Measurements from ENCODE around the gene HIRA.

Gene HIRA

DNA sequence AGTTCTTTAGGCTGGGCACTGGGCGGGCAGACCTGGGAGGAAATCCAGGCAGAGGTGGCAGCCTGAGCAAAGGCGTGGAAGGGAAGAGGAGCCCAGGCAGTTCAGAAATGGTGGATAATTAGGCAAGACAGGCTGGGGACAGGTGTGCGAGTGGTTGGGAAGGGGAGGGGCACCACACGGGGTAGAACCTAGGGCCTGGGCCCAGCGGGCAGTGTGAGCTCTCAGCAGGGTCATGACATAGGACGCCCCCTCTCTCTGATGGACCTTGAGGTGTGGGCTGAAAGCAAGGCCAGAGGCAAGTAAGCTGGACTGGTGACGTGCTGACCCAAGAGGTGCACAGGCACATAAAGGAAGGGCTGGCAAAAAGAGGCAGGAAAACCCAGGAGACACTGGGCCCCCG, 40.7 kb upstream of the HIRA start:
- H3K4me3 ChIP-seq (ENCODE audit: low read length), result no peak overlapping the region
- no peaks in the 10 kb centered on the region for H3F3A ChIP-seq (ENCODE audit: insufficient read depth, low read length)
- H3K4me1 ChIP-seq (ENCODE audit: low read length), result no peaks in the 10 kb centered on the region
- peaks cover 12% of the 10 kb centered on the region for H3K36me3 ChIP-seq (replicated peaks; ENCODE audit: insufficient read depth, low read length)
- H2AFZ ChIP-seq (ENCODE audit: low read length), result no peak overlapping the region
- no peaks in the 10 kb centered on the region for H3K27me3 ChIP-seq (replicated peaks; ENCODE audit: insufficient read depth, low read length)
- H3K9ac ChIP-seq (ENCODE audit: low read length), result no peak overlapping the region
- no peaks in the 10 kb centered on the region for H3K9me3 ChIP-seq (replicated peaks; ENCODE audit: insufficient read depth, low read length)
- no peak overlapping the region for H3K27ac ChIP-seq (ENCODE audit: low read length)
- no peak for DNase-seq
- peaks cover 83% of the 10 kb centered on the region for H3K79me2 ChIP-seq (ENCODE audit: low read length)
- TF ChIP-seq, protein P1, sequence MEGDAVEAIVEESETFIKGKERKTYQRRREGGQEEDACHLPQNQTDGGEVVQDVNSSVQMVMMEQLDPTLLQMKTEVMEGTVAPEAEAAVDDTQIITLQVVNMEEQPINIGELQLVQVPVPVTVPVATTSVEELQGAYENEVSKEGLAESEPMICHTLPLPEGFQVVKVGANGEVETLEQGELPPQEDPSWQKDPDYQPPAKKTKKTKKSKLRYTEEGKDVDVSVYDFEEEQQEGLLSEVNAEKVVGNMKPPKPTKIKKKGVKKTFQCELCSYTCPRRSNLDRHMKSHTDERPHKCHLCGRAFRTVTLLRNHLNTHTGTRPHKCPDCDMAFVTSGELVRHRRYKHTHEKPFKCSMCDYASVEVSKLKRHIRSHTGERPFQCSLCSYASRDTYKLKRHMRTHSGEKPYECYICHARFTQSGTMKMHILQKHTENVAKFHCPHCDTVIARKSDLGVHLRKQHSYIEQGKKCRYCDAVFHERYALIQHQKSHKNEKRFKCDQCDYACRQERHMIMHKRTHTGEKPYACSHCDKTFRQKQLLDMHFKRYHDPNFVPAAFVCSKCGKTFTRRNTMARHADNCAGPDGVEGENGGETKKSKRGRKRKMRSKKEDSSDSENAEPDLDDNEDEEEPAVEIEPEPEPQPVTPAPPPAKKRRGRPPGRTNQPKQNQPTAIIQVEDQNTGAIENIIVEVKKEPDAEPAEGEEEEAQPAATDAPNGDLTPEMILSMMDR (IDR thresholded peaks at IDR 0.05; ENCODE audit: low read length), result no peak
- TF ChIP-seq EZH2 (optimal IDR thresholded peaks at IDR 0.05; ENCODE audit: low read depth, low read length), result no peak
- TF ChIP-seq EZH2phosphoT487 (IDR thresholded peaks at IDR 0.05; ENCODE audit: low read length), result no peak
- no peaks in the 10 kb centered on the region for H3K9me2 ChIP-seq (replicated peaks; ENCODE audit: insufficient read depth, low read length)
- H4K20me1 ChIP-seq (ENCODE audit: insufficient read depth, low read length), result peaks cover 8% of the 10 kb centered on the region; the same call in 1 of the 2 replicates
- H3K4me2 ChIP-seq (ENCODE audit: low read depth, low read length), result no peak overlapping the region

DNA sequence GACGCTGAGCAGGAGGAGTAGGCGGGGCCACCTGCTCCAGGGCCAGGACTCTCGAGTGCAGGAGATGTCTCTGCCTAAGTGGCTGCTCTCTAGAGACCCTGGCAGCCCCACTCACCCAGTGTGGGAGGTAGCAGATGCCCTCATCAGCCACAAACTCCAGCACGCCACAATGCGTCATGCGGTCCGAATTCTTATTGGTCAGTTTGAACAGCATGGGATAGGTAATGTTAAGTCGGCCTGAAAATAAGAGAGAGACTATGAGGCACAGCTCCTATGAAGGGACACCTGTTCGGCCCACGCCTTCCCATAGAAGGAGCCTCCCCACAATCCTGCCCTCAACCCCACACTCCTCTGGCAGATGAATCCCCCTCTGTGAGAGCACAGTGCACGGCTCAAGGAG, 40.0 kb upstream of the HIRA start:
- Histone ChIP-seq H3K36me3 (replicated peaks; ENCODE audit: insufficient read depth, low read length) (peaks cover 18% of the 10 kb centered on the region), H3K79me2 (ENCODE audit: low read length) (peaks cover 78% of the 10 kb centered on the region), H3K4me1 (ENCODE audit: low read length) (no peaks in the 10 kb centered on the region), H3K4me3 (ENCODE audit: low read length) (no peak overlapping the region), H4K20me1 (ENCODE audit: insufficient read depth, low read length) (peaks cover 8% of the 10 kb centered on the region; the same call in 1 of the 2 replicates), H2AFZ (ENCODE audit: low read length) (no peak overlapping the region), H3K27me3 (replicated peaks; ENCODE audit: insufficient read depth, low read length) (no peaks in the 10 kb centered on the region), H3K9me2 (replicated peaks; ENCODE audit: insufficient read depth, low read length) (no peaks in the 10 kb centered on the region), H3F3A (ENCODE audit: insufficient read depth, low read length) (no peaks in the 10 kb centered on the region), H3K27ac (ENCODE audit: low read length) (no peak overlapping the region), H3K9ac (ENCODE audit: low read length) (no peak overlapping the region), H3K4me2 (ENCODE audit: low read depth, low read length) (no peak overlapping the region), H3K9me3 (replicated peaks; ENCODE audit: insufficient read depth, low read length) (no peaks in the 10 kb centered on the region)
- no peak for DNase-seq
- TF ChIP-seq EZH2phosphoT487 (IDR thresholded peaks at IDR 0.05; ENCODE audit: low read length) (no peak), EZH2 (optimal IDR thresholded peaks at IDR 0.05; ENCODE audit: low read depth, low read length) (no peak)
- TF ChIP-seq, protein P1 (IDR thresholded peaks at IDR 0.05; ENCODE audit: low read length), result no peak

DNA sequence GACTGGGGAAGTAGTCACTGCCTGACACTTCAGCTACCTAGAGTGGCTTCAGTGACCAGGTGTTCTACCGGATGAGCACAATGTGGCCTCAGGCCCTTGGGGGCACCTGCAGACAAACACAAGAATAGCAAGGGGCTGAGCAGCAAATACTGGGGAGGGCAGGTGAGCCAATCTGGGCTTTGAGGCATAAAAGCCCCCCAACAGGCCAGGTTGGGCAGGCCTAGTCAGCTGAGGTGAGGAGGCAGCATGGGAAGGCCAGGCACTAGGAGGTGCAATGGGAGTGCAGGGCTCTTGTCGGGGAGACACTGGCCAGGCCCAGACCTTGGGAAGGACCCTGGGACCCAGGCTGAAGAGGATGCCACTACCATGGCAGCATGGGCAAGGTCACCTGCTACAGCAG, 38.5 kb upstream of the HIRA start:
- H3K27me3 ChIP-seq (replicated peaks; ENCODE audit: insufficient read depth, low read length), result no peaks in the 10 kb centered on the region
- no peaks in the 10 kb centered on the region for H4K20me1 ChIP-seq (ENCODE audit: insufficient read depth, low read length)
- H3K4me1 ChIP-seq (ENCODE audit: low read length), result no peaks in the 10 kb centered on the region
- TF ChIP-seq EZH2 (optimal IDR thresholded peaks at IDR 0.05; ENCODE audit: low read depth, low read length), result no peak
- TF ChIP-seq EZH2phosphoT487 (IDR thresholded peaks at IDR 0.05; ENCODE audit: low read length), result no peak
- TF ChIP-seq, protein P1 (IDR thresholded peaks at IDR 0.05; ENCODE audit: low read length), result no peak
- no peak overlapping the region for H3K27ac ChIP-seq (ENCODE audit: low read length)
- H3K36me3 ChIP-seq (replicated peaks; ENCODE audit: insufficient read depth, low read length), result peaks cover 22% of the 10 kb centered on the region
- no peak overlapping the region for H3K4me3 ChIP-seq (ENCODE audit: low read length)
- H3K9ac ChIP-seq (ENCODE audit: low read length), result no peak overlapping the region
- H3K9me2 ChIP-seq (replicated peaks; ENCODE audit: insufficient read depth, low read length), result no peaks in the 10 kb centered on the region
- no peaks in the 10 kb centered on the region for H3F3A ChIP-seq (ENCODE audit: insufficient read depth, low read length)
- no peak overlapping the region for H2AFZ ChIP-seq (ENCODE audit: low read length)
- H3K79me2 ChIP-seq (ENCODE audit: low read length), result peaks cover 62% of the 10 kb centered on the region
- no peak for DNase-seq
- H3K9me3 ChIP-seq (replicated peaks; ENCODE audit: insufficient read depth, low read length), result no peaks in the 10 kb centered on the region
- no peak overlapping the region for H3K4me2 ChIP-seq (ENCODE audit: low read depth, low read length)
